Measurements from ENCODE around the gene MTA1.

DNA sequence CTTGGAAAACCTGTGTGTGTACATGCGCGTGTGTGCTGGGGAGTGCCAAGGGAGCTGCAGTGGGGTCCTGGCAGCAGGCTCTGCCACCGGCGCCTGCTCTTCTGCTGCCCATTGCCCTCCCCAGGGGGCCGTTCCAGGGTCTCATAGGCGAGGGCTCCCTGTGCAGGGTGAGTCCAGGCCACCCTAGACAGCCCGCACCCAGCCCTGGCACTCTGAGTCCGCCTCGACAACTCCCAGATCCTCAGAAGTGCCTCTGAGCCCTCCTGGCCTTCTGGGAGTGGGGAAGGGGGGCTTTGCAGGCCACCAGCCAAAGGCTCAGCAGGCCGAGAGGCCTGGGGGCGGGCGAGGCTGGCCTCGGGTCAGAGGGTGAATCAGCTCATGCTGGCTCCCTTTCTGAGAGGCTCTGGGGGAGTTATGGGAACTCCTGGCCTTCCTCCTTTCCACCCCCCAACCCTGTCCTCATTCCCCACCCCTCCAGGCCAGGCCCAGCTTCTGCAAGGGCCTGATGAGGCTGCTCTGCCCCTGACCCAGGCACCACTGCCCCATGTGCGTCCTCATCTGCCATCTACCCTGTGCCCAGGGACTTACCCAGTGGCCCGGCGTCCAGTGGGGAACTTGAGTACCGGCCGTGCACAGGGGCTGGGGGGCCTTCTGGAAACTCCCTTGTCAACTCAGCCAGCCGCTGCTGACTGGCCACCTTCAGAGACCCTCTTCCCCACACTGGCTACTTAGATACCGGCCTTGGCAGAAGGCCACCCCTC lies 69.3 kb downstream of the MTA1 start:
- TF ChIP-seq, protein P1, sequence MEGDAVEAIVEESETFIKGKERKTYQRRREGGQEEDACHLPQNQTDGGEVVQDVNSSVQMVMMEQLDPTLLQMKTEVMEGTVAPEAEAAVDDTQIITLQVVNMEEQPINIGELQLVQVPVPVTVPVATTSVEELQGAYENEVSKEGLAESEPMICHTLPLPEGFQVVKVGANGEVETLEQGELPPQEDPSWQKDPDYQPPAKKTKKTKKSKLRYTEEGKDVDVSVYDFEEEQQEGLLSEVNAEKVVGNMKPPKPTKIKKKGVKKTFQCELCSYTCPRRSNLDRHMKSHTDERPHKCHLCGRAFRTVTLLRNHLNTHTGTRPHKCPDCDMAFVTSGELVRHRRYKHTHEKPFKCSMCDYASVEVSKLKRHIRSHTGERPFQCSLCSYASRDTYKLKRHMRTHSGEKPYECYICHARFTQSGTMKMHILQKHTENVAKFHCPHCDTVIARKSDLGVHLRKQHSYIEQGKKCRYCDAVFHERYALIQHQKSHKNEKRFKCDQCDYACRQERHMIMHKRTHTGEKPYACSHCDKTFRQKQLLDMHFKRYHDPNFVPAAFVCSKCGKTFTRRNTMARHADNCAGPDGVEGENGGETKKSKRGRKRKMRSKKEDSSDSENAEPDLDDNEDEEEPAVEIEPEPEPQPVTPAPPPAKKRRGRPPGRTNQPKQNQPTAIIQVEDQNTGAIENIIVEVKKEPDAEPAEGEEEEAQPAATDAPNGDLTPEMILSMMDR (conservative IDR thresholded peaks at IDR 0.05; ENCODE audit: low read depth, low read length), result no peak
- TF ChIP-seq EZH2 (IDR thresholded peaks at IDR 0.05; ENCODE audit: borderline replicate concordance, low read depth, low read length, poor library complexity, severe bottlenecking), result no peak
